Liver (tissue), 9 donors: ENCODE results near the gene STXBP1. TPM values are rescaled to one million over a fixed set of nuclear protein-coding genes. Genes with fewer than 3 reads are reported as not detected.

Experiments used
- DNase-seq: peaks from one replicate; pipeline ENCODE4 v3.0.0-alpha.2; 2017; ENCODE audit warnings: low spot score
- H3K27ac ChIP-seq, 2 donors: one replicate each; pipeline ENCODE4 v1.7.0; 2013; ENCODE audit warnings: inconsistent platforms in 2 of 2, low read length in 2 of 2, control low read depth in 1 of 2, low read depth in 1 of 2, mild to moderate bottlenecking in 1 of 2
- H3K27me3 ChIP-seq, 4 donors: one replicate each; pipeline versions ENCODE4 v1.6.1 to v1.7.0; 2013; ENCODE audit warnings: low read length in 3 of 4, inconsistent platforms in 1 of 4, mild to moderate bottlenecking in 1 of 4, moderate library complexity in 1 of 4; ENCODE audit not compliant: control insufficient read depth in 4 of 4, insufficient read depth in 4 of 4
- H3K36me3 ChIP-seq, 4 donors: one replicate each; pipeline versions ENCODE4 v1.6.1 to v1.7.0; 2013; ENCODE audit warnings: low read length in 3 of 4, mild to moderate bottlenecking in 3 of 4, low read depth in 1 of 4, moderate library complexity in 1 of 4; ENCODE audit not compliant: control insufficient read depth in 4 of 4, insufficient read depth in 3 of 4
- H3K4me1 ChIP-seq, 4 donors: one replicate each; pipeline versions ENCODE4 v1.6.1 to v1.7.0; 2013; ENCODE audit warnings: low read length in 3 of 4, mild to moderate bottlenecking in 3 of 4, moderate library complexity in 1 of 4; ENCODE audit not compliant: control insufficient read depth in 4 of 4, insufficient read depth in 4 of 4
- H3K4me3 ChIP-seq, 3 donors: one replicate each; pipeline versions ENCODE4 v1.6.1 to v1.7.0; 2013; ENCODE audit warnings: low read length in 3 of 3, control low read depth in 1 of 3, low read depth in 1 of 3, mild to moderate bottlenecking in 1 of 3
- H3K9ac ChIP-seq, 2 donors: one replicate each; pipeline ENCODE4 v1.7.0; 2013; ENCODE audit warnings: low read length in 2 of 2, mild to moderate bottlenecking in 2 of 2, moderate library complexity in 2 of 2, control low read depth in 1 of 2, low read depth in 1 of 2
- H3K9me3 ChIP-seq, 4 donors: one replicate each; pipeline versions ENCODE4 v1.6.1 to v1.7.0; 2013; ENCODE audit warnings: low read length in 3 of 4; ENCODE audit not compliant: control insufficient read depth in 4 of 4
- EGR1 ChIP-seq, 2 donors: IDR thresholded peaks; 2 replicates each; pipeline ENCODE4 v1.6.1; 2016 to 2018; ENCODE audit warnings: antibody characterized with exemption in 2 of 2, low read depth in 2 of 2
- FOXA1 ChIP-seq: IDR thresholded peaks from 2 replicates; pipeline ENCODE4 v1.6.1; 2016; ENCODE audit warnings: antibody characterized with exemption
- FOXA2 ChIP-seq: IDR thresholded peaks from 2 replicates; pipeline ENCODE4 v1.6.1; 2016; ENCODE audit warnings: antibody characterized with exemption
- GABPA ChIP-seq, 2 donors: IDR thresholded peaks in 1 of 2; conservative IDR thresholded peaks in 1 of 2; 2 replicates each; pipeline ENCODE4 v1.6.1; 2016; ENCODE audit warnings: antibody characterized with exemption in 2 of 2, mild to moderate bottlenecking in 1 of 2, moderate library complexity in 1 of 2
- HNF4A ChIP-seq, 2 donors: conservative IDR thresholded peaks; 2 replicates each; pipeline ENCODE4 v1.6.1; 2016; ENCODE audit warnings: antibody characterized with exemption in 2 of 2, mild to moderate bottlenecking in 2 of 2
- HNF4G ChIP-seq: IDR thresholded peaks from 2 replicates; pipeline ENCODE4 v1.6.1; 2016; ENCODE audit warnings: antibody characterized with exemption
- JUND ChIP-seq, 2 donors: IDR thresholded peaks; 2 replicates each; pipeline ENCODE4 v1.6.1; 2016; ENCODE audit warnings: antibody characterized with exemption in 2 of 2
- MAX ChIP-seq: IDR thresholded peaks from 2 replicates; pipeline ENCODE4 v1.6.1; 2016; ENCODE audit warnings: antibody characterized with exemption
- NR2F2 ChIP-seq: IDR thresholded peaks from 2 replicates; pipeline ENCODE4 v1.6.1; 2016; ENCODE audit warnings: antibody characterized with exemption
- RAD21 ChIP-seq, 2 donors: IDR thresholded peaks; 2 replicates each; pipeline ENCODE4 v1.6.1; 2016; ENCODE audit warnings: antibody characterized with exemption in 2 of 2, mild to moderate bottlenecking in 2 of 2
- REST ChIP-seq: IDR thresholded peaks from 2 replicates; pipeline ENCODE4 v1.6.1; 2016; ENCODE audit warnings: antibody characterized with exemption, mild to moderate bottlenecking
- RXRA ChIP-seq, 2 donors: IDR thresholded peaks; 2 replicates each; pipeline ENCODE4 v1.6.1; 2017 to 2018; ENCODE audit warnings: antibody characterized with exemption in 2 of 2, mild to moderate bottlenecking in 1 of 2
- SP1 ChIP-seq: IDR thresholded peaks from 2 replicates; pipeline ENCODE4 v1.6.1; 2018; ENCODE audit warnings: antibody characterized with exemption, mild to moderate bottlenecking
- TAF1 ChIP-seq: conservative IDR thresholded peaks from 2 replicates; pipeline ENCODE4 v1.6.1; 2016; ENCODE audit warnings: antibody characterized with exemption, mild to moderate bottlenecking
- YY1 ChIP-seq: IDR thresholded peaks from 2 replicates; pipeline ENCODE4 v1.6.1; 2016; ENCODE audit warnings: antibody characterized with exemption, mild to moderate bottlenecking
- ZBTB33 ChIP-seq: IDR thresholded peaks from 2 replicates; pipeline ENCODE4 v1.6.1; 2016; ENCODE audit warnings: antibody characterized with exemption
- WGBS: extraction: QIAGEN DNeasy Blood & Tissue Kit; methylation state at CpG from one replicate; pipeline ENCODE4 v1.1.7; 2013; 5-methylcytosine and 5-hydroxymethylcytosine counted together
- polyA plus RNA-seq, 2 donors: library from polyadenylated mRNA; stranded (reverse) in 1 of 2; unstranded in 1 of 2; fragments of 200-250 nt in 1 of 2; fragments of >200 nt in 1 of 2; fragmentation: Nextera tagmentation in 1 of 2; extraction: Ambion mirVana in 1 of 2; gene quantifications; one replicate each; pipeline versions ENCODE4 v1.2.1 to v1.2.3, GENCODE V29; 2013 to 2015
- total RNA-seq, 2 donors: library from RNA; depleted of rRNA; stranded (reverse); fragments of >200 nt; gene quantifications; one replicate each; pipeline ENCODE4 v1.2.3, GENCODE V29; 2014
- TF ChIP-seq, protein P1 (sequence below): IDR thresholded peaks from 2 replicates; pipeline ENCODE4 v1.6.1; 2016; ENCODE audit warnings: antibody characterized with exemption
- TF ChIP-seq, protein P2 (sequence below): fragments of 150-350 bp; IDR thresholded peaks from 2 replicates; pipeline ENCODE4 v1.5.1; 2017; ENCODE audit warnings: improper control_type of control experiment, low read depth, low read length; ENCODE audit not compliant: missing input control
- donor health status: healthy.
- donor health status: healthy.
- donor health status: healthy.
- donor health status: healthy.
- donor health status: healthy.

STXBP1 gene
- total and polyA plus RNA-seq, 4 donors, result 1.7 to 4.6 (median 2.3) TPM

DNA sequence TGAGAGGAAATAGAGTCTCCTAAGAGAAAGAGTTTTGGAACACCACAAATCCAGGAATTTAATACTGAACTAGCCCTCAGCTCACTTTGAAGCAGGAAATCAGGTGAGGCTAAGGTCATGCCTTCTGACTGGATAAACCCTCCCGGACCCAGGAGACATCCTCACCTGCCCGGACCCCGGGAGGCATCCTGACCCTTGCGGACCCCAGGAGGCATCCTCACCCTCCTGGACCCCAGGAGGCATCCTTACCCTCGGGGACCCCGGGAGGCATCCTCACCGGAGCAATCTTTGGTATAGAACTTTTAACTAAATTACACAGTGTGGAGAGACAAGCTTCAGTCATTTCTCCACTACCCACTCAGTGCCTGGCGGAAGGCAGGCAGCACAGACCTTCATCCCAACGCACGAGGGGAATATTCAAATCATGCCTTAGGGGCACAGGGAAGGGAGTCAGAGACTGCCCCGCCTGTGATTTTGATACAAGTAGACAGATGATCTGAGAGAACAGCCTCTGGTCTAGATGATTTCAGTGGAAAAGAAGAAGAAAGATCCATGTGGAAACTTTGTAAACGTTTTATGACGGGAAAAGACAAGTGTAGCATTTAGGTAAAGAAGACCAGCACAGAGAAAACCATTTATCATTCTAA, 21.3 kb downstream of the STXBP1 start:
- Histone ChIP-seq H3K36me3 (no peaks in the 10 kb centered on the region), H3K9me3 (no peaks in the 10 kb centered on the region), H3K4me1 (peaks cover 0 to 3% (median 0%) of the 10 kb centered on the region in 4 donors), H3K4me3 (no peak overlapping the region), H3K9ac (no peak overlapping the region), H3K27ac (peak overlapping the region; percentile 13 to 16), H3K27me3 (no peaks in the 10 kb centered on the region)
- no peak for DNase-seq
- TF ChIP-seq NR2F2, result no peak
- no peak for TF ChIP-seq FOXA2
- TF ChIP-seq SP1, result no peak
- TF ChIP-seq GABPA (IDR thresholded peaks at IDR 0.05 in 1 of 2, conservative IDR thresholded peaks at IDR 0.05 in 1 of 2), result no peak
- no peak for TF ChIP-seq HNF4G
- no peak for TF ChIP-seq RAD21 (IDR thresholded peaks at IDR 0.05)
- TF ChIP-seq, protein P1, sequence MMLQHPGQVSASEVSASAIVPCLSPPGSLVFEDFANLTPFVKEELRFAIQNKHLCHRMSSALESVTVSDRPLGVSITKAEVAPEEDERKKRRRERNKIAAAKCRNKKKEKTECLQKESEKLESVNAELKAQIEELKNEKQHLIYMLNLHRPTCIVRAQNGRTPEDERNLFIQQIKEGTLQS, result no peak
- no peak for TF ChIP-seq YY1
- TF ChIP-seq ZBTB33, result no peak
- no peak for TF ChIP-seq FOXA1
- TF ChIP-seq, protein P2, sequence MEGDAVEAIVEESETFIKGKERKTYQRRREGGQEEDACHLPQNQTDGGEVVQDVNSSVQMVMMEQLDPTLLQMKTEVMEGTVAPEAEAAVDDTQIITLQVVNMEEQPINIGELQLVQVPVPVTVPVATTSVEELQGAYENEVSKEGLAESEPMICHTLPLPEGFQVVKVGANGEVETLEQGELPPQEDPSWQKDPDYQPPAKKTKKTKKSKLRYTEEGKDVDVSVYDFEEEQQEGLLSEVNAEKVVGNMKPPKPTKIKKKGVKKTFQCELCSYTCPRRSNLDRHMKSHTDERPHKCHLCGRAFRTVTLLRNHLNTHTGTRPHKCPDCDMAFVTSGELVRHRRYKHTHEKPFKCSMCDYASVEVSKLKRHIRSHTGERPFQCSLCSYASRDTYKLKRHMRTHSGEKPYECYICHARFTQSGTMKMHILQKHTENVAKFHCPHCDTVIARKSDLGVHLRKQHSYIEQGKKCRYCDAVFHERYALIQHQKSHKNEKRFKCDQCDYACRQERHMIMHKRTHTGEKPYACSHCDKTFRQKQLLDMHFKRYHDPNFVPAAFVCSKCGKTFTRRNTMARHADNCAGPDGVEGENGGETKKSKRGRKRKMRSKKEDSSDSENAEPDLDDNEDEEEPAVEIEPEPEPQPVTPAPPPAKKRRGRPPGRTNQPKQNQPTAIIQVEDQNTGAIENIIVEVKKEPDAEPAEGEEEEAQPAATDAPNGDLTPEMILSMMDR, result no peak
- TF ChIP-seq REST, result no peak
- TF ChIP-seq JUND (IDR thresholded peaks at IDR 0.05), result no peak
- TF ChIP-seq RXRA (IDR thresholded peaks at IDR 0.05), result no peak
- no peak for TF ChIP-seq MAX
- TF ChIP-seq HNF4A (conservative IDR thresholded peaks at IDR 0.05), result no peak
- no peak for TF ChIP-seq EGR1 (IDR thresholded peaks at IDR 0.05; ENCODE audit: low read depth in 2 of 2)
- no peak for TF ChIP-seq TAF1
- WGBS, result 83% methylated on average over 13 of the region's 13 CpGs
